ENCODE data around the gene TINAG. TPM values are rescaled to one million over a fixed set of nuclear protein-coding genes. Genes with fewer than 3 reads are reported as not detected.

Gene TINAG
- polyA plus RNA-seq, 4 donors, result 27.2 to 38.7 (median 31.5) TPM

- DNase-seq (ENCODE audit: low read depth in 4 of 4, low spot score in 3 of 4), result no peak
Observed at GRCh38 chr6:54419885-54420284, 111.6 kb downstream of the TINAG start.

GRCh38 chr6:54426995-54427394, 118.8 kb downstream of the TINAG start:
- no peak for DNase-seq (ENCODE audit: low read depth in 4 of 4, low spot score in 3 of 4)

GRCh38 chr6:54427396-54427937, 119.2 kb downstream of the TINAG start:
- DNase-seq (ENCODE audit: low read depth in 4 of 4, low spot score in 3 of 4), result no peak

- DNase-seq (ENCODE audit: low read depth in 4 of 4, low spot score in 3 of 4), result no peak
Observed at GRCh38 chr6:54428431-54428830, 120.2 kb downstream of the TINAG start.

- no peak for DNase-seq (ENCODE audit: low read depth in 4 of 4, low spot score in 3 of 4)
Observed at GRCh38 chr6:54431466-54431865, 123.2 kb downstream of the TINAG start.

Other genes starting within 250 kb of the TINAG start
- 1 to 10 TPM in 2 of 4 donors, under 1 TPM in 2; 0.25 to 1.3 (median 0.78) TPM for gene MLIP, start 197.0 kb upstream of the TINAG start, polyA plus RNA-seq (ENCODE audit: insufficient read length in 4 of 4)

All from right renal pelvis (tissue), 4 donors.